DOHH2 (cell line): ENCODE measurements around the gene HLA-DRB1.

Experiments used
- H3F3A ChIP-seq: fragments of 200-600 bp; sonication (generic), shearing (Covaris generic); 2 replicates; pipeline ENCODE4 v1.6.0; 2016; ENCODE audit warnings: antibody characterized with exemption, mild to moderate bottlenecking; ENCODE audit not compliant: control insufficient read depth, insufficient read depth
- H3K27ac ChIP-seq: fragments of 200-600 bp; sonication (generic); 2 replicates; pipeline ENCODE4 v1.5.1; 2014; ENCODE audit warnings: low read depth, mild to moderate bottlenecking, low read length, moderate library complexity
- H3K27me3 ChIP-seq: fragments of 200-600 bp; sonication (generic); 2 replicates; pipeline ENCODE4 v1.6.1; 2014; ENCODE audit warnings: mild to moderate bottlenecking, low read length, mixed read lengths; ENCODE audit not compliant: control insufficient read depth
- H3K36me3 ChIP-seq: fragments of 200-600 bp; sonication (generic); 2 replicates; pipeline ENCODE4 v1.6.1; 2014; ENCODE audit warnings: mild to moderate bottlenecking, low read length, moderate library complexity, mixed read lengths; ENCODE audit not compliant: control insufficient read depth
- H3K4me1 ChIP-seq: fragments of 200-600 bp; sonication (generic); 2 replicates; pipeline ENCODE4 v1.6.1; 2014; ENCODE audit warnings: mild to moderate bottlenecking, low read length, mixed read lengths; ENCODE audit not compliant: control insufficient read depth
- H3K4me2 ChIP-seq: fragments of 200-600 bp; sonication (generic); 2 replicates; pipeline ENCODE4 v1.6.0; 2014; ENCODE audit warnings: mild to moderate bottlenecking, low read length, moderate library complexity
- H3K4me3 ChIP-seq: fragments of 200-600 bp; sonication (generic); 2 replicates; pipeline ENCODE4 v1.5.1; 2014; ENCODE audit warnings: mild to moderate bottlenecking, low read length, mixed read lengths
- H3K79me2 ChIP-seq: fragments of 200-600 bp; sonication (generic); 2 replicates; pipeline ENCODE4 v1.6.1; 2014; ENCODE audit warnings: mild to moderate bottlenecking, low read length, mixed read lengths; ENCODE audit not compliant: control insufficient read depth
- H3K9me2 ChIP-seq: fragments of 200-600 bp; sonication (generic); replicated peaks from 2 replicates; pipeline ENCODE4 v1.6.1; 2014; ENCODE audit warnings: mild to moderate bottlenecking, low read length, mixed read lengths; ENCODE audit not compliant: control insufficient read depth
- H3K9me3 ChIP-seq: fragments of 200-600 bp; sonication (generic); 2 replicates; pipeline ENCODE4 v1.6.1; 2014; ENCODE audit warnings: antibody characterized with exemption, low read length, mixed read lengths; ENCODE audit not compliant: control insufficient read depth, insufficient read depth
- H4K20me1 ChIP-seq: fragments of 200-600 bp; sonication (generic); 2 replicates; pipeline ENCODE4 v1.6.0; 2014; ENCODE audit warnings: low read depth, mild to moderate bottlenecking, antibody characterized with exemption, low read length, moderate library complexity; ENCODE audit not compliant: control insufficient read depth, insufficient read depth
- CTCF ChIP-seq: fragments of 200-600 bp; sonication (generic); IDR thresholded peaks from one replicate; pipeline ENCODE4 v1.5.1; 2014; ENCODE audit warnings: antibody characterized with exemption, mild to moderate bottlenecking, low read depth, low read length; ENCODE audit not compliant: poor library complexity, severe bottlenecking
- EZH2phosphoT487 ChIP-seq: fragments of 200-600 bp; sonication (generic); IDR thresholded peaks from 2 replicates; pipeline ENCODE4 v1.6.1; 2017; ENCODE audit warnings: borderline replicate concordance, mild to moderate bottlenecking, antibody characterized with exemption, low read length, moderate library complexity, mixed read lengths

Gene HLA-DRB1

GRCh38 chr6:32589596-32590449 lies at the start of gene HLA-DRB1:
TSS of gene HLA-DRB1 (minus strand) at chr6:32589848. CDS start at chr6:32589742, 106 bp downstream.
- Histone ChIP-seq H3K27ac (peak within 1 kb of the TSS; percentile 28; the same call in 1 of the 2 replicates), H3K79me2 (peaks cover 45% of the 10 kb centered on the region), H4K20me1 (no peaks in the 10 kb centered on the region), H3K9me2 (no peaks in the 10 kb centered on the region), H3K4me3 (peak within 1 kb of the TSS; percentile 96), H3K27me3 (no peaks in the 10 kb centered on the region), H3K36me3 (peaks cover 12% of the 10 kb centered on the region), H3K4me1 (peaks cover 47% of the 10 kb centered on the region), H3K4me2 (peak within 1 kb of the TSS; percentile 93), H3F3A (peaks cover 3% of the 10 kb centered on the region; the same call in 1 of the 2 replicates), H3K9me3 (no peaks in the 10 kb centered on the region)
- TF ChIP-seq CTCF (no peak), EZH2phosphoT487 (no peak)

- no peak overlapping the region for H3K4me3 ChIP-seq
- H3K36me3 ChIP-seq = no peaks in the 10 kb centered on the region
- peak overlapping the region; percentile 27 for H3K4me2 ChIP-seq
- H3K79me2 ChIP-seq = no peaks in the 10 kb centered on the region
- H3F3A ChIP-seq = no peaks in the 10 kb centered on the region
- peaks cover 18% of the 10 kb centered on the region for H3K27me3 ChIP-seq
- TF ChIP-seq CTCF (no peak), EZH2phosphoT487 (no peak)
- no peak overlapping the region for H3K27ac ChIP-seq
- H4K20me1 ChIP-seq = no peaks in the 10 kb centered on the region
- H3K4me1 ChIP-seq = peaks cover 30% of the 10 kb centered on the region
- H3K9me2 ChIP-seq = no peaks in the 10 kb centered on the region
- H3K9me3 ChIP-seq = no peaks in the 10 kb centered on the region
Observed at GRCh38 chr6:32638532-32639219, 49.0 kb upstream of the HLA-DRB1 start.

GRCh38 chr6:32637883-32638282 lies 48.2 kb upstream of the HLA-DRB1 start:
- Histone ChIP-seq H3K36me3 (no peaks in the 10 kb centered on the region), H3K9me2 (no peaks in the 10 kb centered on the region), H3K4me1 (peaks cover 34% of the 10 kb centered on the region), H3K4me2 (no peak overlapping the region), H3F3A (no peaks in the 10 kb centered on the region), H3K79me2 (no peaks in the 10 kb centered on the region), H3K9me3 (no peaks in the 10 kb centered on the region), H3K4me3 (no peak overlapping the region), H3K27me3 (peaks cover 18% of the 10 kb centered on the region), H4K20me1 (no peaks in the 10 kb centered on the region), H3K27ac (no peak overlapping the region)
- TF ChIP-seq CTCF = no peak
- no peak for TF ChIP-seq EZH2phosphoT487
